Activated CD8-positive, alpha-beta T cell treated with anti-CD3 and anti-CD28 coated beads, Interleukin-2, amount 10 ng/mL, durations not matched to agents 7 days and 5 days (primary cell): ENCODE measurements around the gene DRD2. TPM values are rescaled to one million over a fixed set of nuclear protein-coding genes. Genes with fewer than 3 reads are reported as not detected.

Experiments
- ATAC-seq: fragments of 150-1000 bp; cut with Tn5 transposase; one replicate; pipeline ENCODE4 v1.10.0; 2021; ENCODE audit warnings: moderate library complexity
- CTCF ChIA-PET: fragments of 350-600 bp; sonication (Branson Sonifier 250); formaldehyde crosslinking; loops from one replicate; lab custom pipeline; 2021; ENCODE audit warnings: antibody characterized with exemption; lab: Charles Lee
- POLR2A ChIA-PET: fragments of 350-600 bp; sonication (Branson Sonifier 250); formaldehyde crosslinking; loops from one replicate; lab custom pipeline; 2021; ENCODE audit warnings: antibody characterized with exemption; lab: Charles Lee
- DNase-seq: peaks from one replicate; pipeline ENCODE4 v3.0.0-alpha.2; 2020
- H3K27ac Mint-ChIP-seq: one replicate; pipeline ENCODE4 v1.8.0; 2021; ENCODE audit warnings: mild to moderate bottlenecking, mixed read lengths
- H3K27me3 Mint-ChIP-seq: one replicate; pipeline ENCODE4 v1.8.0; 2021; ENCODE audit warnings: low read depth, mixed read lengths
- H3K36me3 Mint-ChIP-seq: one replicate; pipeline ENCODE4 v1.8.0; 2021; ENCODE audit warnings: low read depth, mixed read lengths
- H3K4me1 Mint-ChIP-seq: one replicate; pipeline ENCODE4 v1.8.0; 2021; ENCODE audit warnings: low read depth, mixed read lengths
- H3K4me3 Mint-ChIP-seq: one replicate; pipeline ENCODE4 v1.8.0; 2021; ENCODE audit warnings: mild to moderate bottlenecking, mixed read lengths
- H3K9me3 Mint-ChIP-seq: one replicate; pipeline ENCODE4 v1.8.0; 2022; ENCODE audit warnings: mixed read lengths; ENCODE audit not compliant: insufficient read depth
- total RNA-seq, 2 experiments: library from RNA; stranded (reverse); gene quantifications; one replicate each; pipeline ENCODE4 v1.2.3, GENCODE V29; 2021

The DRD2 gene
- total RNA-seq, 2 experiments from 2014 or later, result not detected

GRCh38 chr11:113393501-113393985 is 81.7 kb downstream of the DRD2 start:
- H3K27ac Mint-ChIP-seq, result no peak overlapping the region
- POLR2A ChIA-PET, result no interaction called here
- CTCF ChIA-PET, result interaction anchor here (1.0 kb wide), 1 partner anchor 380 kb away, joined by 3 read pairs; the partner anchor contains the start of gene ZW10
- H3K4me1 Mint-ChIP-seq, result no peaks in the 10 kb centered on the region
- H3K9me3 Mint-ChIP-seq, result no peaks in the 10 kb centered on the region
- ATAC-seq (no peak), DNase-seq (no peak)
- H3K4me3 Mint-ChIP-seq, result no peak overlapping the region
- H3K36me3 Mint-ChIP-seq, result no peaks in the 10 kb centered on the region
- no peaks in the 10 kb centered on the region for H3K27me3 Mint-ChIP-seq

GRCh38 chr11:113392236-113392921 is 82.8 kb downstream of the DRD2 start:
- H3K27ac Mint-ChIP-seq, result no peak overlapping the region
- H3K9me3 Mint-ChIP-seq, result no peaks in the 10 kb centered on the region
- H3K36me3 Mint-ChIP-seq, result no peaks in the 10 kb centered on the region
- no peaks in the 10 kb centered on the region for H3K27me3 Mint-ChIP-seq
- ChIA-PET CTCF (interaction anchor here (1.0 kb wide), 1 partner anchor 381 kb away, joined by 3 read pairs; the partner anchor contains the start of gene ZW10), POLR2A (no interaction called here)
- DNase-seq, result no peak
- H3K4me1 Mint-ChIP-seq, result no peaks in the 10 kb centered on the region
- no peak for ATAC-seq
- no peak overlapping the region for H3K4me3 Mint-ChIP-seq

- no peak for ATAC-seq
These were observed 85.9 kb downstream of the DRD2 start for GRCh38 chr11:113389272-113389671.

GRCh38 chr11:113387605-113388211 is 87.5 kb downstream of the DRD2 start, which contains the start of gene ANKK1:
Gene ANKK1 (plus strand): TSS chr11:113387779. CDS start chr11:113387885, 106 bp downstream.
- POLR2A ChIA-PET, result no interaction called here
- H3K9me3 Mint-ChIP-seq, result no peaks in the 10 kb centered on the region

More at GRCh38 chr11:113389272-113389671, 85.9 kb downstream of the DRD2 start:
- no peaks in the 10 kb centered on the region for H3K9me3 Mint-ChIP-seq
- CTCF ChIA-PET, result no interaction called here
- no peak overlapping the region for H3K4me3 Mint-ChIP-seq
- H3K4me1 Mint-ChIP-seq, result no peaks in the 10 kb centered on the region
- no peak for DNase-seq
- no peak overlapping the region for H3K27ac Mint-ChIP-seq
- H3K36me3 Mint-ChIP-seq, result no peaks in the 10 kb centered on the region
- POLR2A ChIA-PET, result no interaction called here
- H3K27me3 Mint-ChIP-seq, result peaks cover 4% of the 10 kb centered on the region

GRCh38 chr11:113386866-113387265 is 88.3 kb downstream of the DRD2 start:
- ChIA-PET CTCF (no interaction called here), POLR2A (no interaction called here)
- H3K4me3 Mint-ChIP-seq, result no peak overlapping the region
- no peaks in the 10 kb centered on the region for H3K9me3 Mint-ChIP-seq
- ATAC-seq (no peak), DNase-seq (no peak)
- no peak overlapping the region for H3K27ac Mint-ChIP-seq
- no peaks in the 10 kb centered on the region for H3K4me1 Mint-ChIP-seq
- H3K27me3 Mint-ChIP-seq, result peaks cover 4% of the 10 kb centered on the region
- H3K36me3 Mint-ChIP-seq, result no peaks in the 10 kb centered on the region

More at GRCh38 chr11:113387605-113388211, 87.5 kb downstream of the DRD2 start, which contains the start of gene ANKK1:
- DNase-seq (no peak), ATAC-seq (no peak)
- Mint-ChIP-seq H3K27me3 (peaks cover 4% of the 10 kb centered on the region), H3K4me1 (no peaks in the 10 kb centered on the region), H3K36me3 (no peaks in the 10 kb centered on the region), H3K27ac (no peak within 1 kb of the TSS), H3K4me3 (no peak within 1 kb of the TSS)
- CTCF ChIA-PET, result no interaction called here

- ChIA-PET CTCF (no interaction called here), POLR2A (no interaction called here)
- no peak overlapping the region for H3K4me3 Mint-ChIP-seq
These were observed 89.4 kb downstream of the DRD2 start for GRCh38 chr11:113385749-113386148.

GRCh38 chr11:113384551-113384950 is 90.6 kb downstream of the DRD2 start:
- ChIA-PET POLR2A (no interaction called here), CTCF (no interaction called here)
- DNase-seq, result no peak

More at GRCh38 chr11:113385749-113386148, 89.4 kb downstream of the DRD2 start:
- Mint-ChIP-seq H3K27ac (no peak overlapping the region), H3K27me3 (peaks cover 4% of the 10 kb centered on the region), H3K36me3 (no peaks in the 10 kb centered on the region), H3K4me1 (no peaks in the 10 kb centered on the region), H3K9me3 (no peaks in the 10 kb centered on the region)
- ATAC-seq (no peak), DNase-seq (no peak)

GRCh38 chr11:113382121-113382520 is 93.1 kb downstream of the DRD2 start:
- CTCF ChIA-PET, result no interaction called here
- DNase-seq, result no peak
- POLR2A ChIA-PET, result no interaction called here
- Mint-ChIP-seq H3K4me1 (no peaks in the 10 kb centered on the region), H3K36me3 (no peaks in the 10 kb centered on the region), H3K4me3 (no peak overlapping the region), H3K9me3 (no peaks in the 10 kb centered on the region), H3K27me3 (peaks cover 3% of the 10 kb centered on the region), H3K27ac (no peak overlapping the region)
- no peak for ATAC-seq

More at GRCh38 chr11:113384551-113384950, 90.6 kb downstream of the DRD2 start:
- Mint-ChIP-seq H3K27ac (no peak overlapping the region), H3K36me3 (no peaks in the 10 kb centered on the region), H3K9me3 (no peaks in the 10 kb centered on the region), H3K4me3 (no peak overlapping the region), H3K27me3 (peaks cover 4% of the 10 kb centered on the region), H3K4me1 (no peaks in the 10 kb centered on the region)
- ATAC-seq, result no peak

- no peaks in the 10 kb centered on the region for H3K36me3 Mint-ChIP-seq
- CTCF ChIA-PET, result no interaction called here
- H3K4me3 Mint-ChIP-seq, result no peak overlapping the region
- POLR2A ChIA-PET, result no interaction called here
- H3K9me3 Mint-ChIP-seq, result no peaks in the 10 kb centered on the region
- H3K4me1 Mint-ChIP-seq, result no peaks in the 10 kb centered on the region
- no peaks in the 10 kb centered on the region for H3K27me3 Mint-ChIP-seq
- ATAC-seq (no peak), DNase-seq (no peak)
- H3K27ac Mint-ChIP-seq, result no peak overlapping the region
These were observed 96.5 kb downstream of the DRD2 start for GRCh38 chr11:113378692-113379091.

GRCh38 chr11:113377681-113378412 is 97.4 kb downstream of the DRD2 start:
- no peak overlapping the region for H3K27ac Mint-ChIP-seq
- no peaks in the 10 kb centered on the region for H3K9me3 Mint-ChIP-seq
- H3K4me1 Mint-ChIP-seq, result no peaks in the 10 kb centered on the region
- H3K4me3 Mint-ChIP-seq, result no peak overlapping the region
- DNase-seq (no peak), ATAC-seq (no peak)
- ChIA-PET POLR2A (no interaction called here), CTCF (no interaction called here)
- no peaks in the 10 kb centered on the region for H3K27me3 Mint-ChIP-seq
- H3K36me3 Mint-ChIP-seq, result no peaks in the 10 kb centered on the region

- H3K36me3 Mint-ChIP-seq, result no peaks in the 10 kb centered on the region
- no peaks in the 10 kb centered on the region for H3K4me1 Mint-ChIP-seq
- no peak overlapping the region for H3K27ac Mint-ChIP-seq
- no peak overlapping the region for H3K4me3 Mint-ChIP-seq
- H3K9me3 Mint-ChIP-seq, result no peaks in the 10 kb centered on the region
- DNase-seq (no peak), ATAC-seq (no peak)
- no peaks in the 10 kb centered on the region for H3K27me3 Mint-ChIP-seq
- ChIA-PET CTCF (no interaction called here), POLR2A (no interaction called here)
These were observed 99.0 kb downstream of the DRD2 start for GRCh38 chr11:113376156-113376555.

GRCh38 chr11:113375402-113375801 is 99.8 kb downstream of the DRD2 start:
- no peaks in the 10 kb centered on the region for H3K27me3 Mint-ChIP-seq
- no peak for DNase-seq
- H3K4me3 Mint-ChIP-seq, result no peak overlapping the region
- no peak for ATAC-seq
- H3K4me1 Mint-ChIP-seq, result no peaks in the 10 kb centered on the region
- no peak overlapping the region for H3K27ac Mint-ChIP-seq
- POLR2A ChIA-PET, result no interaction called here
- CTCF ChIA-PET, result no interaction called here
- no peaks in the 10 kb centered on the region for H3K36me3 Mint-ChIP-seq
- H3K9me3 Mint-ChIP-seq, result no peaks in the 10 kb centered on the region
